ENCODE results near the gene PRR29.
A peak's percentile ranks its signal among the peaks of the same experiment; 100 is the strongest.

The PRR29 gene

GRCh38 chr17:63985387-63986140 is 12.6 kb upstream of the PRR29 start:
- ATAC-seq, result no peak
- Mint-ChIP-seq H3K27ac (no peak overlapping the region), H3K36me3 (peaks cover 6% of the 10 kb centered on the region), H3K4me1 (peaks cover 25% of the 10 kb centered on the region), H3K4me3 (no peak overlapping the region), H3K27me3 (peaks cover 10% of the 10 kb centered on the region), H3K9me3 (peaks cover 8% of the 10 kb centered on the region)

DNA sequence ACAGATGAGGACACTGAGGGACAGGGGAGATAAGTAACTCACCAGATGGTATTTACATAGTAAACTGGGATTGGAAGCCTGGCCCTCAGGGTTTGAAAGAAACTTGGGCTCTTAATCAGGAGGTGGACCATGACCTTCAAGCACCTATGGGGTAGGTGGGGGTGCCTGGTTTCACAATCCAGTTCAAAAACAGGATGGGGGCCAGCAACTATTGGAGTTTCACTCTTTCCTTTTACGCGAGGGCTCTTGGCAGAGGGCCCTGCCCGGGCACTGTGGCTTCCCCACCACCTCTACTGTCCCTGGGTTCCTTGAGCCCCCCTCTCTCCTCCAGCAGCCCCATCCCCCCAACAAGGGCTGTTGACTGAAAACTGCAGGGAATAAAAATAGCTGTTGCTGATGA is 11.3 kb upstream of the PRR29 start:
- no peak for ATAC-seq
- Mint-ChIP-seq H3K4me1 (peaks cover 37% of the 10 kb centered on the region), H3K27me3 (peaks cover 23% of the 10 kb centered on the region), H3K27ac (no peak overlapping the region), H3K9me3 (peaks cover 8% of the 10 kb centered on the region), H3K4me3 (no peak overlapping the region), H3K36me3 (peaks cover 6% of the 10 kb centered on the region)

DNA sequence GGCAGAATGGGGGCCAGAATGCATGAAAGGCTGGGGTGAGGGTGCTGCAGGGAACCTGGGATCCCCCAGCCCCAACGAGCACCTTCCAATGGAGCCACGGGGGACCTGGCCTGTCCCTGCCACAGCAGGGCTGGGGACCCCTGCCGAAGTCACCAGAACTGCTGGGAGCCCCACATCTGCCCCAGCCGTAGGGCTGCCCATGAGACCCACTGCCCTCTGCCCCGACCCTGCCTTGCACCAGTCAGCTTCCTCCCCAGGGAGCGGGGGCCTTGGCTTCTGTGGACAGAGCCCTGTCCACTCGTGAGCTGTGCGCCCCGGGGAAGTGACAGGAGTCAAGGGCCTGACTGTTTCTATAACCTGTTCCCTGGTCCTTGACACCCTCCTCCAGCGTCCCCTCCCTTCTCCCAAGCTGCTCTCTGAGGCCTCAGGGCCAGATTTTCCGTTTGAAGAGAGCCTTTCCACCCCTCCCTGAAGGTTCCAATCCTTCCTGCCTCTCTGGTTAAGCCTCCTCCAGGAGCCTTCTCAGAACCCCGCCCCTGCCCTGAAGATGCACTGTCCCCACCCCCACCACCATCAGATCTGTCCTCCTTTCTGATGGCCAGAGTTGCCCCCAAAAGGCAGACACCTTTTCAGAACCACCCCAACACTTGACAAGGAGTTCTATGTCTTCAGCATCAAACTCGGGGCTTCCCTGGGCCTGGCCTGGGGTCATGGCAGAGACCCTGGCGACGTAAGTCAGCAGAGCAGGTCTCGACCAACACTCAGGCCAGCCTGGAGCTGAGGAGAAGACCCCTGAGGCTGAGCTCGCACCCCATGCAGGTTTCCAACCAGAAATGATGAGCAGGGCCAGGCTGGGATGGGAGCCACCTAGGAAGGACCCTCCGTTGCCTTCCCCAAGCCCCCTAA is 10.7 kb upstream of the PRR29 start:
- Mint-ChIP-seq H3K9me3 (peaks cover 5% of the 10 kb centered on the region), H3K27ac (peak overlapping the region; percentile 13), H3K36me3 (peaks cover 6% of the 10 kb centered on the region), H3K27me3 (peaks cover 29% of the 10 kb centered on the region), H3K4me3 (no peak overlapping the region), H3K4me1 (peaks cover 41% of the 10 kb centered on the region)
- ATAC-seq, result no peak

GRCh38 chr17:63988127-63988478 is 10.0 kb upstream of the PRR29 start:
- ATAC-seq, result no peak
- Mint-ChIP-seq H3K27ac (no peak overlapping the region), H3K36me3 (peaks cover under 1% of the 10 kb centered on the region), H3K4me3 (no peak overlapping the region), H3K9me3 (no peaks in the 10 kb centered on the region), H3K27me3 (peaks cover 35% of the 10 kb centered on the region), H3K4me1 (peaks cover 46% of the 10 kb centered on the region)

DNA sequence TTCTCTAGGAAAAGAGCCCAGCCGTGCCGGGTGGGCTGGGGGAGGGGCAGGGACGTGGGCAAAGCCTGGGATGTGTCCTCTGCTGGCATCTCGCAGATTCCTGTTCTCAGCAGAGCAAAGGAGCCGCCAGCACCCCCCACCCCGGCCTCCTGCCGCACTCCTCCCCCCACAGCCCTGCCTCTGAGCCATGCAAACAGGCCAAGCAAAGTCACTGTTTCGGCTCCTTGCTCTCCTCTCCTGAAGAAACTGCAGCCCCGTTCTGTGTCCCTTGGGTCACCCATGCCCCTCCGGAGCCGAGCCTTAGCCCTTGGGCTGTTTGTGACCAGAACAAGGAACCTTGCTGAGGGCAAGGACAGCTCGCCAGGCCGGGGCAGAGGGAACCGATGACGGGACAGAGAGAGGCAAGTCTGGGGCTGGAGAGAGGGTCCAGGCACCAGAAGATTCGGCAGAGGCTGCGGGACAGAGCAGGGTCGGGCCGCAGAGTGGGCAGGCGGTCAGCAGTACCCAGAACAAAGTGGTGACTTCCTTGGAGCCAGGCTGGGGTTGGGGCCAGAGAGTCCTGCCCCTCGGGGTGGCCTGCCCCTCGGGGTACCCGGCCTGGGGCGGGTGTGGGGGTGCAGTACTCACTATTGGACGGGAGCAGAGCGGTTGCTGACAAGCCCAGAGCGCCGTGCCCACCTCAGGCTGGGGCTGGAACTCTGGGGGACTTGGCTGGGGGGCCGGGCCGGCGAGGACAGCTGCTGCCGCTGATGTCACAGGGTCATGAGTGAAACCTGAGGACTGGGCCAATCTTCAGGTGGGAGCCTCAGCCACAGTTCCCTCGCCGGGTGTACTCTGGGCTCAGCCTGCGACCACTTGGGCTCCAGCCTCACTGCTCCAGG is 9.2 kb upstream of the PRR29 start:
- H3K27ac Mint-ChIP-seq, result peak overlapping the region; percentile 46
- H3K36me3 Mint-ChIP-seq, result no peaks in the 10 kb centered on the region
- H3K9me3 Mint-ChIP-seq, result no peaks in the 10 kb centered on the region
- H3K27me3 Mint-ChIP-seq, result peaks cover 35% of the 10 kb centered on the region
- H3K4me3 Mint-ChIP-seq, result no peak overlapping the region
- peaks cover 52% of the 10 kb centered on the region for H3K4me1 Mint-ChIP-seq
- no peak for ATAC-seq

DNA sequence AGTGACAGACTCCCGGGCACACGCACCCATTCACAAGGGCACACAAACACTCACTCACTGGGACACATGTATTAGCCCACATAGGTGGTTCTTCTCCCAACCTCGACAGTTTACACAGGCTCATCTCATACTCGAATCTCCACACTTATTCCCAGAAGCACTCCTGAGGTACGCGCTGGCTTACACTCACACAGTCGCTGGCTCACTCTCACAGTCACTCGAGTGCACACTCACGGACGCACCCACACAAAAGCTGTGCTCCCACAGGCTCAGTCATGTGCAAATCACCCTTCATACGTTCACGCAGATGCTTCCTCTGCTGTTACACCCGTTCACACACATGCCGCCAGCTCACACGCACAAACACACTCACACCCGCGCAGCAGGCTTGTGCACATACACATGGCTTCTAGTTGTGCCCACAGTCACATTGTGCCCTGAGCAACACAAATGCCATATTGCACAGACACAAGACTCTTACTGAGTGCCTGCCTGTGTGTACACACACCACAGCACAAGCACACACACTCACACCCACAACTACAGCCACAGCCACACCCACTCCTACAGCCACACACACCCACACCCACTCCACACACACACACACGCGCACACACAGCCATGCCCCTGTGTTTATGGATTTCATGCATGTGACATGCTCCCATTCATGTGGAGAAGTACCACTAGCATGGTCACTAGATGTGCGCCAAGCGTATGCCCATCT is 8.4 kb upstream of the PRR29 start:
- ATAC-seq, result no peak
- no peak overlapping the region for H3K27ac Mint-ChIP-seq
- H3K4me1 Mint-ChIP-seq, result peaks cover 50% of the 10 kb centered on the region
- no peak overlapping the region for H3K4me3 Mint-ChIP-seq
- H3K27me3 Mint-ChIP-seq, result peaks cover 35% of the 10 kb centered on the region
- H3K9me3 Mint-ChIP-seq, result no peaks in the 10 kb centered on the region
- no peaks in the 10 kb centered on the region for H3K36me3 Mint-ChIP-seq

DNA sequence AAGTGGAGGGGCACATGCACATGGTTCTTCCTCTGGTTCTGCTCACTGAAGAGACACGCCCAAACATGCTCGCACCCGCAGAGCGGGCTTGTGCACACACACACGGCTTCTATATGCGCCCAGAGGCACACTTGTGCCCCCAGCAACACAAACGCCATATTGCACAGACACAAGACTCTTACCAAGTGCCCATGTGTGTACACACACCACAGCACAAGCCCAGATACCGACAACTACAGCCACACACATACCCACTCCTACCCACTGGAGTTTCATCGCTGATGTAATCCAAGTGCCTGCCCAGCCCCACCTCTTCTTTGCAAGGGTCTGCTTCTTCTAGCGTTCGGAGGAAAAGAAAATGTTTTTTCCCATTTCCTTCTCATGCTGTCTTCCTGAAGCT is 6.5 kb upstream of the PRR29 start:
- peaks cover 35% of the 10 kb centered on the region for H3K27me3 Mint-ChIP-seq
- no peaks in the 10 kb centered on the region for H3K9me3 Mint-ChIP-seq
- H3K4me1 Mint-ChIP-seq, result peaks cover 38% of the 10 kb centered on the region
- no peaks in the 10 kb centered on the region for H3K36me3 Mint-ChIP-seq
- no peak overlapping the region for H3K4me3 Mint-ChIP-seq
- ATAC-seq, result no peak
- no peak overlapping the region for H3K27ac Mint-ChIP-seq

- Mint-ChIP-seq H3K9me3 (no peaks in the 10 kb centered on the region), H3K27me3 (peaks cover 46% of the 10 kb centered on the region), H3K36me3 (no peaks in the 10 kb centered on the region), H3K27ac (no peak overlapping the region), H3K4me1 (peaks cover 46% of the 10 kb centered on the region), H3K4me3 (no peak overlapping the region)
- ATAC-seq, result peak; percentile 39
These were observed 4.7 kb upstream of the PRR29 start for GRCh38 chr17:63993368-63993985.

GRCh38 chr17:63995626-63996025 is 2.5 kb upstream of the PRR29 start:
- no peak for ATAC-seq
- H3K27ac Mint-ChIP-seq, result no peak overlapping the region
- H3K4me3 Mint-ChIP-seq, result no peak overlapping the region

GRCh38 chr17:63996430-63997182 is 1.5 kb upstream of the PRR29 start:
- no peaks in the 10 kb centered on the region for H3K9me3 Mint-ChIP-seq
- no peak for ATAC-seq
- peaks cover under 1% of the 10 kb centered on the region for H3K36me3 Mint-ChIP-seq
- H3K27me3 Mint-ChIP-seq, result peaks cover 48% of the 10 kb centered on the region
- H3K4me3 Mint-ChIP-seq, result no peak overlapping the region
- H3K4me1 Mint-ChIP-seq, result peaks cover 37% of the 10 kb centered on the region
- H3K27ac Mint-ChIP-seq, result no peak overlapping the region

More at GRCh38 chr17:63995626-63996025, 2.5 kb upstream of the PRR29 start:
- Mint-ChIP-seq H3K27me3 (peaks cover 57% of the 10 kb centered on the region), H3K4me1 (peaks cover 47% of the 10 kb centered on the region), H3K9me3 (no peaks in the 10 kb centered on the region), H3K36me3 (no peaks in the 10 kb centered on the region)

DNA sequence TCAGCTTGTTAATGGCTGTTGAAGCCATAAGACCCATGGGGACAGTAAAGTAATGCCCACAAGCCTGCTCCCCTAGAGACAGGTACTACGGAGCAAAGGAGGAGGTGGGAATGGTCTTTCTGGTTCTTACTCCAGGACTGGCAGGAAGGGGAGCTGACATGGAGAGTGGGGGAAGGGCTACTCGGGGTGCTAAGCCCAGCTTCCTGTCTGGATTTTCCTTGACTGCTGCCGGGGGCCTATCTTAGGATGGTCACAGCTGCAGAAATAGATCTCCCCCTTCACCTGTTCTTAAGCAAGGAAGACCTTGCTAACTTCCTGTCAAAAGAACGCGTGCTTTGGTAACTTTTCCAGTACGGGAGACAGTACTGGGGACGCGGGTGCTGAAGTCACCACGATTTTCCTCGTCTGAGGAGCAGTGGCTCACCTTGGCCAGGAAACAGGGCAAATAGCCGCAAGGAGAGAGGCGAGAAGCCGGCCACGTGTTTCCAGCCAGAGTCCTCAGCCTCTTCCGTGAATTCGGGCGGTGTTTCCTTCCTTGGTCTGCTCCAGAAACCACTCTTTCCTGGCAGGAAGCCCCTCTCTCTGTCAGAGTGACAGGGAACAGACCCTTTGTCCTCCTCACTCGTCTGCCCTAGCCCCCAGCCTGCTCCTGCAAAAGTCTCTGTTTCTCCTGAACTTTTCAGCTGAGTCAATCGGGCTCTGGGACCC is 656 bp upstream of the PRR29 start:
- Mint-ChIP-seq H3K4me1 (peaks cover 31% of the 10 kb centered on the region), H3K27me3 (peaks cover 39% of the 10 kb centered on the region), H3K4me3 (peak overlapping the region; percentile 85), H3K9me3 (no peaks in the 10 kb centered on the region), H3K27ac (peak overlapping the region; percentile 4), H3K36me3 (peaks cover 8% of the 10 kb centered on the region)
- ATAC-seq, result no peak

GRCh38 chr17:63998721-63999679 is 849 bp downstream of the PRR29 start:
- peak; percentile 28 for ATAC-seq
- peak overlapping the region; percentile 4 for H3K27ac Mint-ChIP-seq

More at GRCh38 chr17:63998721-63999679, 849 bp downstream of the PRR29 start:
- Mint-ChIP-seq H3K4me3 (peak overlapping the region; percentile 85), H3K4me1 (peaks cover 21% of the 10 kb centered on the region), H3K36me3 (peaks cover 19% of the 10 kb centered on the region), H3K9me3 (no peaks in the 10 kb centered on the region), H3K27me3 (peaks cover 33% of the 10 kb centered on the region)
